Transverse colon (tissue), 4 donors: ENCODE data around the gene FAM234A. TPM values are rescaled to one million over a fixed set of nuclear protein-coding genes. Genes with fewer than 3 reads are reported as not detected.

Experiments used
- DNase-seq: peaks from one replicate; pipeline ENCODE4 v3.0.0-alpha.2; 2019
- H3K27ac ChIP-seq, 4 donors: fragments of 200-600 bp; sonication (generic); 2 replicates each; pipeline ENCODE4 v1.5.1; 2016 to 2018; ENCODE audit warnings: inconsistent platforms in 4 of 4
- H3K27me3 ChIP-seq: fragments of 200-600 bp; sonication (generic); 2 replicates; pipeline ENCODE4 v1.5.1; 2017; ENCODE audit warnings: inconsistent platforms
- H3K36me3 ChIP-seq, 4 donors: fragments of 200-600 bp; sonication (generic); 2 replicates each; pipeline ENCODE4 v1.5.1; 2017 to 2019; ENCODE audit warnings: inconsistent platforms in 4 of 4
- H3K4me1 ChIP-seq, 4 donors: fragments of 200-600 bp; sonication (generic); 2 replicates each; pipeline ENCODE4 v1.5.1; 2017 to 2020; ENCODE audit warnings: inconsistent platforms in 4 of 4
- H3K4me3 ChIP-seq, 4 donors: fragments of 200-600 bp; sonication (generic); 1 replicate in 1 of 4; 2 replicates in 3 of 4; pipeline versions ENCODE4 v1.5.1 to v1.6.1; 2017 to 2019; ENCODE audit warnings: inconsistent platforms in 4 of 4
- H3K9me3 ChIP-seq, 2 donors: fragments of 200-600 bp; sonication (generic); 2 replicates each; pipeline ENCODE4 v1.5.1; 2017 to 2019; ENCODE audit warnings: inconsistent platforms in 2 of 2
- CTCF ChIP-seq, 5 experiments: fragments of 200-600 bp in 3 of 5; fragments of 450-650 bp in 2 of 5; sonication (generic) in 3 of 5; IDR thresholded peaks; 1 replicate in 2 of 5; 2 replicates in 3 of 5; pipeline ENCODE4 v1.5.1; 2016 to 2017; ENCODE audit warnings: antibody characterized with exemption in 5 of 5, inconsistent platforms in 3 of 5, mild to moderate bottlenecking in 2 of 5, moderate library complexity in 1 of 5
- EP300 ChIP-seq: sonication (generic); formaldehyde crosslinking; IDR thresholded peaks from one replicate; pipeline ENCODE4 v1.6.1; 2017; ENCODE audit warnings: antibody characterized with exemption, low read depth
- POLR2A ChIP-seq: fragments of 450-650 bp; IDR thresholded peaks from one replicate; pipeline ENCODE4 v1.6.1; 2016; ENCODE audit warnings: antibody characterized with exemption, mild to moderate bottlenecking, moderate library complexity
- POLR2AphosphoS5 ChIP-seq, 3 donors: sonication (generic); formaldehyde crosslinking; IDR thresholded peaks; one replicate each; pipeline ENCODE4 v1.6.1; 2016; ENCODE audit warnings: antibody characterized with exemption in 3 of 3
- WGBS, 2 donors: methylation state at CpG; one replicate each; pipeline ENCODE4 v1.1.5; 2018; ENCODE audit warnings: low coverage in 1 of 2; 5-methylcytosine and 5-hydroxymethylcytosine counted together
- in situ Hi-C, 4 donors: fragments of 200-750 bp; cut with MboI; loops; one replicate each; pipeline versions ENCODE4 v1.15.0 to v1.15.1; 2017; ENCODE audit warnings: low sequenced_read_pairs in 3 of 4, low pct_ligation_motif_present in 1 of 4, low pct_unique_long_range_greater_than_20kb in 1 of 4
- intact Hi-C: fragments of 100-400 bp; cut with DNase I; formaldehyde crosslinking; loops from one replicate; pipeline ENCODE4 v1.15.1; 2023; ENCODE audit warnings: low total_unique reads
- total RNA-seq, 4 donors: library from RNA; depleted of rRNA; stranded (reverse); fragments of >200 nt; gene quantifications; one replicate each; pipeline ENCODE4 v1.1.0, GENCODE V29; 2016

FAM234A gene
- total RNA-seq, 4 donors from 2014 or later = 55.4 to 328 (median 112) TPM

- in situ Hi-C loops = no loop called here
- H3K36me3 ChIP-seq = no peaks in the 10 kb centered on the region
- DNase-seq = no peak
- WGBS, 2 donors = 2% methylated on average over 35 of the region's 56 CpGs; no CpG with 5 or more reads in 1 of the 2 donors
- no peak for TF ChIP-seq CTCF (IDR thresholded peaks at IDR 0.05)
- TF ChIP-seq EP300 = no peak
- no peak for TF ChIP-seq POLR2A
- no peak for TF ChIP-seq POLR2AphosphoS5 (IDR thresholded peaks at IDR 0.05)
- intact Hi-C loops = no loop called here
- peak within 1 kb of the TSS; percentile 17 to 61 (median 39) for H3K4me3 ChIP-seq
- H3K27me3 ChIP-seq = peaks cover 37% of the 10 kb centered on the region
- H3K9me3 ChIP-seq = no peaks in the 10 kb centered on the region
- peak within 1 kb of the TSS in 1 of 4 donors; percentile 14 for H3K27ac ChIP-seq
- H3K4me1 ChIP-seq = peaks cover 8 to 27% (median 22%) of the 10 kb centered on the region in 4 donors
These were observed 41.2 kb downstream of the FAM234A start, which contains the start of gene RGS11 for GRCh38 chr16:275786-276232. Gene RGS11 (minus strand): TSS chr16:275944. CDS start chr16:275911, 33 bp downstream.

- no peak overlapping the region for H3K27ac ChIP-seq
- peaks cover 11 to 35% (median 26%) of the 10 kb centered on the region in 4 donors for H3K4me1 ChIP-seq
- no peak overlapping the region for H3K4me3 ChIP-seq
- intact Hi-C loops = no loop called here
- no peak for TF ChIP-seq EP300
- no peak for TF ChIP-seq POLR2A
- H3K36me3 ChIP-seq = no peaks in the 10 kb centered on the region
- WGBS, 2 donors = 71 to 75% methylated on average over 5 to 20 of the region's 20 CpGs
- no peaks in the 10 kb centered on the region for H3K9me3 ChIP-seq
- peaks cover 44% of the 10 kb centered on the region for H3K27me3 ChIP-seq
- no peak for DNase-seq
- in situ Hi-C loops = no loop called here
These were observed 41.9 kb downstream of the FAM234A start for GRCh38 chr16:276426-277077.

GRCh38 chr16:278863-279366 is 44.3 kb downstream of the FAM234A start:
- Histone ChIP-seq H3K4me1 (peaks cover 11 to 36% (median 19%) of the 10 kb centered on the region in 4 donors), H3K36me3 (no peaks in the 10 kb centered on the region), H3K27ac (no peak overlapping the region), H3K9me3 (no peaks in the 10 kb centered on the region), H3K27me3 (peaks cover 63% of the 10 kb centered on the region), H3K4me3 (no peak overlapping the region)
- DNase-seq = no peak
- in situ Hi-C loops = no loop called here
- intact Hi-C loops = no loop called here
- WGBS, 2 donors = 51 to 52% methylated on average over 6 of the region's 6 CpGs
- TF ChIP-seq CTCF (IDR thresholded peaks at IDR 0.05) = no peak

GRCh38 chr16:279531-279930 is 44.9 kb downstream of the FAM234A start:
- Histone ChIP-seq H3K9me3 (no peaks in the 10 kb centered on the region), H3K4me3 (no peak overlapping the region), H3K36me3 (no peaks in the 10 kb centered on the region), H3K27ac (no peak overlapping the region), H3K4me1 (peaks cover 11 to 29% (median 19%) of the 10 kb centered on the region in 4 donors), H3K27me3 (peaks cover 58% of the 10 kb centered on the region)
- intact Hi-C loops = no loop called here
- in situ Hi-C loops = no loop called here
- TF ChIP-seq CTCF (IDR thresholded peaks at IDR 0.05) (no peak), EP300 (no peak), POLR2A (no peak), POLR2AphosphoS5 (IDR thresholded peaks at IDR 0.05) (no peak)
- 75% methylated on average over 7 of the region's 7 CpGs; no CpG with 5 or more reads in 1 of the 2 donors for WGBS, 2 donors
- no peak for DNase-seq
